Measurements from ENCODE around the gene CEMIP2. TPM values are rescaled to one million over a fixed set of nuclear protein-coding genes. Genes with fewer than 3 reads are reported as not detected.

The CEMIP2 gene
- total and polyA plus RNA-seq, 2 of the 13 experiments (the other 11 are each of a cell fraction or from before 2014, with no cell fraction given) = 94.3 to 128 TPM

DNA sequence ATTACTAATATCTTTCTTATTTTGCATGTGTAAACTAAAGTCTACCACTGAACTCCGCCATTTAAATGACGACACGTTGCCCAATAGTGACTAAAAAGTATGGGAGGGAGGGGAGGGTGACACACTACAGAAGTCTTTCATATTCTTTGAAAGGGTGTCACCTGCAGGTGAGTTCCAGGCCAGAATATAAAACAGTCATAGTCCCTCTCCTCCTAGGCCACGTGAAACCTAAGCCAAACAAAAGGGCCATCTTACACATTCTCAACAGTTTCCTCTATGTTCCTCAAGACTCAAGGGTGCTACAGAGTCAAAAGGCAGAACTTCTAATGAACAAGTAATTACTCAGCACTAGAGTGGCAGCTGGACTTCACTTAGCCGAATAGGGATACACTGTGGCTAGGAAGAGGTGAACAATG is 6.4 kb downstream of the CEMIP2 start (continued):
- TF ChIP-seq, protein P1, sequence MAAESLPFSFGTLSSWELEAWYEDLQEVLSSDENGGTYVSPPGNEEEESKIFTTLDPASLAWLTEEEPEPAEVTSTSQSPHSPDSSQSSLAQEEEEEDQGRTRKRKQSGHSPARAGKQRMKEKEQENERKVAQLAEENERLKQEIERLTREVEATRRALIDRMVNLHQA (CRISPR knock-in tag; IDR thresholded peaks at IDR 0.05) = no peak
- TF ChIP-seq, protein P2, sequence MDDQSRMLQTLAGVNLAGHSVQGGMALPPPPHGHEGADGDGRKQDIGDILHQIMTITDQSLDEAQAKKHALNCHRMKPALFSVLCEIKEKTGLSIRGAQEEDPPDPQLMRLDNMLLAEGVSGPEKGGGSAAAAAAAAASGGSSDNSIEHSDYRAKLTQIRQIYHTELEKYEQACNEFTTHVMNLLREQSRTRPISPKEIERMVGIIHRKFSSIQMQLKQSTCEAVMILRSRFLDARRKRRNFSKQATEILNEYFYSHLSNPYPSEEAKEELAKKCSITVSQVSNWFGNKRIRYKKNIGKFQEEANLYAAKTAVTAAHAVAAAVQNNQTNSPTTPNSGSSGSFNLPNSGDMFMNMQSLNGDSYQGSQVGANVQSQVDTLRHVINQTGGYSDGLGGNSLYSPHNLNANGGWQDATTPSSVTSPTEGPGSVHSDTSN (CRISPR knock-in tag; IDR thresholded peaks at IDR 0.05; ENCODE audit: borderline replicate concordance) = no peak
- TF ChIP-seq ATM (IDR thresholded peaks at IDR 0.05; ENCODE audit: borderline replicate concordance) (no peak), ZNF777 (CRISPR knock-in tag; IDR thresholded peaks at IDR 0.05) (no peak), ZIK1 (CRISPR knock-in tag; IDR thresholded peaks at IDR 0.05; ENCODE audit: borderline replicate concordance, low read depth) (no peak), NFIC (IDR thresholded peaks at IDR 0.05; ENCODE audit: low read length) (no peak), ZBTB7A (CRISPR knock-in tag; IDR thresholded peaks at IDR 0.05) (no peak), DPF2 (CRISPR knock-in tag; IDR thresholded peaks at IDR 0.05; ENCODE audit: borderline replicate concordance, low read depth) (no peak), ZNF672 (CRISPR knock-in tag; IDR thresholded peaks at IDR 0.05) (no peak), ZSCAN25 (CRISPR knock-in tag; IDR thresholded peaks at IDR 0.05) (no peak), NR2F2 (IDR thresholded peaks at IDR 0.05; ENCODE audit: borderline replicate concordance, low read depth) (no peak), POGZ (CRISPR knock-in tag; IDR thresholded peaks at IDR 0.05) (no peak; the same call in 1 of the 2 replicates), REL (CRISPR knock-in tag; conservative IDR thresholded peaks at IDR 0.05) (no peak), MEIS1 (CRISPR knock-in tag; IDR thresholded peaks at IDR 0.05; ENCODE audit: borderline replicate concordance) (no peak), ZNF790 (CRISPR knock-in tag; IDR thresholded peaks at IDR 0.05; ENCODE audit: borderline replicate concordance) (no peak), SIX4 (CRISPR knock-in tag; IDR thresholded peaks at IDR 0.05) (no peak), ZNF274 (CRISPR knock-in tag; IDR thresholded peaks at IDR 0.05) (no peak), ADNP (CRISPR knock-in tag; IDR thresholded peaks at IDR 0.05) (no peak), ZNF546 (CRISPR knock-in tag; conservative IDR thresholded peaks at IDR 0.05) (no peak), TAF1 (CRISPR knock-in tag; IDR thresholded peaks at IDR 0.05) (no peak), ZFX (CRISPR knock-in tag; IDR thresholded peaks at IDR 0.05; ENCODE audit: low read depth) (no peak), ZBTB21 (CRISPR knock-in tag; IDR thresholded peaks at IDR 0.05) (no peak), ZNF251 (CRISPR knock-in tag; IDR thresholded peaks at IDR 0.05) (no peak), ZNF547 (CRISPR knock-in tag; IDR thresholded peaks at IDR 0.05) (no peak)
- TF ChIP-seq, protein P3, sequence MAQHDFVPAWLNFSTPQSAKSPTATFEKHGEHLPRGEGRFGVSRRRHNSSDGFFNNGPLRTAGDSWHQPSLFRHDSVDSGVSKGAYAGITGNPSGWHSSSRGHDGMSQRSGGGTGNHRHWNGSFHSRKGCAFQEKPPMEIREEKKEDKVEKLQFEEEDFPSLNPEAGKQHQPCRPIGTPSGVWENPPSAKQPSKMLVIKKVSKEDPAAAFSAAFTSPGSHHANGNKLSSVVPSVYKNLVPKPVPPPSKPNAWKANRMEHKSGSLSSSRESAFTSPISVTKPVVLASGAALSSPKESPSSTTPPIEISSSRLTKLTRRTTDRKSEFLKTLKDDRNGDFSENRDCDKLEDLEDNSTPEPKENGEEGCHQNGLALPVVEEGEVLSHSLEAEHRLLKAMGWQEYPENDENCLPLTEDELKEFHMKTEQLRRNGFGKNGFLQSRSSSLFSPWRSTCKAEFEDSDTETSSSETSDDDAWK (CRISPR knock-in tag; IDR thresholded peaks at IDR 0.05) = no peak
- TF ChIP-seq, protein P4, sequence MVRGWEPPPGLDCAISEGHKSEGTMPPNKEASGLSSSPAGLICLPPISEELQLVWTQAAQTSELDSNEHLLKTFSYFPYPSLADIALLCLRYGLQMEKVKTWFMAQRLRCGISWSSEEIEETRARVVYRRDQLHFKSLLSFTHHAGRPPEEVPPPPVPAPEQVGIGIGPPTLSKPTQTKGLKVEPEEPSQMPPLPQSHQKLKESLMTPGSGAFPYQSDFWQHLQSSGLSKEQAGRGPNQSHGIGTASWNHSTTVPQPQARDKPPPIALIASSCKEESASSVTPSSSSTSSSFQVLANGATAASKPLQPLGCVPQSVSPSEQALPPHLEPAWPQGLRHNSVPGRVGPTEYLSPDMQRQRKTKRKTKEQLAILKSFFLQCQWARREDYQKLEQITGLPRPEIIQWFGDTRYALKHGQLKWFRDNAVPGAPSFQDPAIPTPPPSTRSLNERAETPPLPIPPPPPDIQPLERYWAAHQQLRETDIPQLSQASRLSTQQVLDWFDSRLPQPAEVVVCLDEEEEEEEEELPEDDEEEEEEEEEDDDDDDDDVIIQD (CRISPR knock-in tag; IDR thresholded peaks at IDR 0.05; ENCODE audit: low read depth) = 0 out of 2 replicates have a peak, but pooled peaks have one; percentile 25
- TF ChIP-seq, protein P5, sequence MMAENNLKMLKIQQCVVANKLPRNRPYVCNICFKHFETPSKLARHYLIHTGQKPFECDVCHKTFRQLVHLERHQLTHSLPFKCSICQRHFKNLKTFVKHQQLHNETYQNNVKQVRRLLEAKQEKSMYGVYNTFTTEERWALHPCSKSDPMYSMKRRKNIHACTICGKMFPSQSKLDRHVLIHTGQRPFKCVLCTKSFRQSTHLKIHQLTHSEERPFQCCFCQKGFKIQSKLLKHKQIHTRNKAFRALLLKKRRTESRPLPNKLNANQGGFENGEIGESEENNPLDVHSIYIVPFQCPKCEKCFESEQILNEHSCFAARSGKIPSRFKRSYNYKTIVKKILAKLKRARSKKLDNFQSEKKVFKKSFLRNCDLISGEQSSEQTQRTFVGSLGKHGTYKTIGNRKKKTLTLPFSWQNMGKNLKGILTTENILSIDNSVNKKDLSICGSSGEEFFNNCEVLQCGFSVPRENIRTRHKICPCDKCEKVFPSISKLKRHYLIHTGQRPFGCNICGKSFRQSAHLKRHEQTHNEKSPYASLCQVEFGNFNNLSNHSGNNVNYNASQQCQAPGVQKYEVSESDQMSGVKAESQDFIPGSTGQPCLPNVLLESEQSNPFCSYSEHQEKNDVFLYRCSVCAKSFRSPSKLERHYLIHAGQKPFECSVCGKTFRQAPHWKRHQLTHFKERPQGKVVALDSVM (CRISPR knock-in tag; IDR thresholded peaks at IDR 0.05) = no peak
